ENCODE results near the gene EML4.

DNA sequence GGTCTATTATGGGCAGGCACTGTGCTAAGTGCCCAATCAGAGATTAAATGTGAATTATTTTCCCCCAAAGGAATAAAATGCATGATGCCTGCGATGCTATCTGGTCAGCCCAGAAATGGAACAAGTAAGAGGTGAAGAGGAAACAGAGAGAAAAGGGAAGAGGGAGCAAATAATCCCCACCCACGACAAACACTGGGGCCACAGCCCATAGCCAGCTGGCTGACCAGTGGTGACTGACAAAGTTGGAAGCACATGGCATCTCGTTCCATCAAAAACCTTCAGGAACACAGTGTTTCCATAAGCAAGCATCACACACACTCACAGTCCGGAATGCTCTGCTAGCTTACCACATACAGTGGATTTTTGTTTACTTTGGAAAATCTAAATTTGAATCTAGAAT is 213.0 kb downstream of the EML4 start:
- no peak for TF ChIP-seq EZH2 (IDR thresholded peaks at IDR 0.05; ENCODE audit: borderline replicate concordance, low read depth, low read length, poor library complexity, severe bottlenecking)
- TF ChIP-seq, protein P1, sequence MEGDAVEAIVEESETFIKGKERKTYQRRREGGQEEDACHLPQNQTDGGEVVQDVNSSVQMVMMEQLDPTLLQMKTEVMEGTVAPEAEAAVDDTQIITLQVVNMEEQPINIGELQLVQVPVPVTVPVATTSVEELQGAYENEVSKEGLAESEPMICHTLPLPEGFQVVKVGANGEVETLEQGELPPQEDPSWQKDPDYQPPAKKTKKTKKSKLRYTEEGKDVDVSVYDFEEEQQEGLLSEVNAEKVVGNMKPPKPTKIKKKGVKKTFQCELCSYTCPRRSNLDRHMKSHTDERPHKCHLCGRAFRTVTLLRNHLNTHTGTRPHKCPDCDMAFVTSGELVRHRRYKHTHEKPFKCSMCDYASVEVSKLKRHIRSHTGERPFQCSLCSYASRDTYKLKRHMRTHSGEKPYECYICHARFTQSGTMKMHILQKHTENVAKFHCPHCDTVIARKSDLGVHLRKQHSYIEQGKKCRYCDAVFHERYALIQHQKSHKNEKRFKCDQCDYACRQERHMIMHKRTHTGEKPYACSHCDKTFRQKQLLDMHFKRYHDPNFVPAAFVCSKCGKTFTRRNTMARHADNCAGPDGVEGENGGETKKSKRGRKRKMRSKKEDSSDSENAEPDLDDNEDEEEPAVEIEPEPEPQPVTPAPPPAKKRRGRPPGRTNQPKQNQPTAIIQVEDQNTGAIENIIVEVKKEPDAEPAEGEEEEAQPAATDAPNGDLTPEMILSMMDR (conservative IDR thresholded peaks at IDR 0.05; ENCODE audit: low read depth, low read length): no peak

Measured in A673 (cell line).